Neural progenitor cell (in vitro differentiated cells): ENCODE data around the gene ATXN7L2. TPM values are rescaled to one million over a fixed set of nuclear protein-coding genes. Genes with fewer than 3 reads are reported as not detected.

Source experiments
- DNase-seq: peaks from one replicate; pipeline ENCODE4 v3.0.0-alpha.2; 2016; ENCODE audit warnings: low spot score
- H2AFZ ChIP-seq: fragments of 200-600 bp; sonication (generic); replicated peaks from 2 replicates; pipeline ENCODE4 v1.6.1; 2016; ENCODE audit warnings: antibody characterized with exemption
- H3F3A ChIP-seq: fragments of 200-600 bp; sonication (generic); 2 replicates; pipeline ENCODE4 v1.6.1; 2016; ENCODE audit warnings: antibody characterized with exemption, low read depth
- H3K27ac ChIP-seq: fragments of 200-600 bp; sonication (generic); 2 replicates; pipeline ENCODE4 v1.5.1; 2016; ENCODE audit warnings: mild to moderate bottlenecking
- H3K27me3 ChIP-seq: fragments of 200-600 bp; sonication (generic); 2 replicates; pipeline ENCODE4 v1.6.1; 2016; ENCODE audit warnings: mild to moderate bottlenecking, moderate library complexity
- H3K36me3 ChIP-seq: fragments of 200-600 bp; sonication (generic); 2 replicates; pipeline ENCODE4 v1.5.1; 2016
- H3K4me1 ChIP-seq: fragments of 200-600 bp; sonication (generic); 2 replicates; pipeline ENCODE4 v1.6.1; 2016; ENCODE audit warnings: mixed run types
- H3K4me2 ChIP-seq: fragments of 200-600 bp; sonication (generic); 2 replicates; pipeline ENCODE4 v1.6.1; 2016
- H3K4me3 ChIP-seq: fragments of 200-600 bp; sonication (generic); 2 replicates; pipeline ENCODE4 v1.5.1; 2016
- H3K79me2 ChIP-seq: fragments of 200-600 bp; sonication (generic); 2 replicates; pipeline ENCODE4 v1.6.1; 2016; ENCODE audit warnings: low read depth
- H3K9ac ChIP-seq: fragments of 200-600 bp; sonication (generic); 2 replicates; pipeline ENCODE4 v1.6.1; 2016
- H3K9me3 ChIP-seq: fragments of 200-600 bp; sonication (generic); 2 replicates; pipeline ENCODE4 v1.5.1; 2016; ENCODE audit warnings: low read depth
- H4K20me1 ChIP-seq: fragments of 200-600 bp; sonication (generic); 2 replicates; pipeline ENCODE4 v1.6.1; 2016; ENCODE audit warnings: low read depth
- H3K27ac Mint-ChIP-seq: 3 replicates; pipeline ENCODE4 v1.8.0; 2021; ENCODE audit warnings: mixed read lengths
- H3K27me3 Mint-ChIP-seq: 2 replicates; pipeline ENCODE4 v1.8.0; 2022; ENCODE audit warnings: low read depth, mild to moderate bottlenecking, inconsistent platforms, moderate library complexity, mixed read lengths; ENCODE audit not compliant: insufficient read depth
- H3K36me3 Mint-ChIP-seq: 3 replicates; pipeline ENCODE4 v1.8.0; 2021; ENCODE audit warnings: mixed read lengths
- H3K4me1 Mint-ChIP-seq: 3 replicates; pipeline ENCODE4 v1.8.0; 2021; ENCODE audit warnings: mixed read lengths
- H3K4me3 Mint-ChIP-seq: 3 replicates; pipeline ENCODE4 v1.8.0; 2021; ENCODE audit warnings: mild to moderate bottlenecking, moderate library complexity, mixed read lengths
- H3K9me3 Mint-ChIP-seq: 3 replicates; pipeline ENCODE4 v1.8.0; 2020; ENCODE audit warnings: mixed read lengths
- CTCF ChIP-seq: fragments of 200-600 bp; sonication (generic); IDR thresholded peaks from 2 replicates; pipeline ENCODE4 v1.5.1; 2017; ENCODE audit warnings: antibody characterized with exemption, mild to moderate bottlenecking
- EZH2 ChIP-seq: fragments of 200-600 bp; sonication (generic); IDR thresholded peaks from 2 replicates; pipeline ENCODE4 v1.6.1; 2017; ENCODE audit warnings: antibody characterized with exemption, mild to moderate bottlenecking, moderate library complexity
- EZH2phosphoT487 ChIP-seq: fragments of 200-600 bp; sonication (generic); IDR thresholded peaks from 2 replicates; pipeline ENCODE4 v1.6.1; 2017; ENCODE audit warnings: antibody characterized with exemption
- total RNA-seq: library from RNA; depleted of rRNA; stranded (reverse); fragments of >200 nt; gene quantifications from 2 replicates; pipeline ENCODE4 v1.2.3, GENCODE V29; 2015; ENCODE audit warnings: low replicate concordance

The ATXN7L2 gene
- total RNA-seq, 1 donor from 2014 or later: 6.5 TPM

DNA sequence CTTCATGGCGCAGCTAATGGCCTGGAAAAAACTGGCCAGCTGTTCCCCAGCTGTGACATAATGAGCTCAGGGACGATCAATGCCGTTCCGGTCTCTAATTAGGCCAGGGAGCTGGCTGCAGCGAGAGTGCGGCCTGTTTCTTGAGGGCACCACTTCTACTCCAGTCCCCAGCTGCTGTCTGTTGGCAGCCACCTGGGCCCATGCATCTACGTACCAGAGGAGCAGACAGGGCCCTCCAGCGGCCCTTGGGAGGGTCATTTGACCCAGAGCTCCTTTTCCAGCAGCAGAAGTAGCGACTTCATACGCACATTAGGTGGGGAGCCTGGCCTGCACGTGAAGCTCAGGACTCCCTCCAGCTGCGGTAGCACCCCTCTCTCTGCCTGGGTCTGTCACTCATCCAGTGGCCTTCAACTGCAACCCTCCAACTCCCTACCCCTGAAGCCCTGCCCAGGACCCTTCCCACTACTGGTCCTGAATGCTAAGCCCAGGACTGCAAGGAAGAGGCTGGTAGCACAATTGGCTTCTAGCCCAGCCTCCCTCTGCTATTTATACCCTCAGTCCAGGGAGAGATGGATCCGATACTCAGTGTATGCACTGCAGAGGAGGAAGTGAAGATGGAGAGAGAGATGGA lies 46.9 kb downstream of the ATXN7L2 start:
- no peak overlapping the region for H3K9ac ChIP-seq
- H4K20me1 ChIP-seq: no peaks in the 10 kb centered on the region
- Mint-ChIP-seq H3K4me3 (no peak overlapping the region), H3K36me3 (no peaks in the 10 kb centered on the region), H3K9me3 (no peaks in the 10 kb centered on the region), H3K4me1 (peaks cover 36% of the 10 kb centered on the region), H3K27me3 (peaks cover 9% of the 10 kb centered on the region), H3K27ac (no peak overlapping the region)
- H3K4me3 ChIP-seq: no peak overlapping the region
- no peaks in the 10 kb centered on the region for H3K36me3 ChIP-seq
- H3K27me3 ChIP-seq: no peaks in the 10 kb centered on the region
- H3F3A ChIP-seq: peaks cover 5% of the 10 kb centered on the region
- no peak overlapping the region for H2AFZ ChIP-seq
- H3K4me2 ChIP-seq: peak overlapping the region; percentile 45
- DNase-seq: peak; percentile 57
- H3K9me3 ChIP-seq: no peaks in the 10 kb centered on the region
- no peaks in the 10 kb centered on the region for H3K79me2 ChIP-seq
- TF ChIP-seq EZH2phosphoT487 (no peak), CTCF (no peak), EZH2 (no peak)
- H3K4me1 ChIP-seq: peaks cover 18% of the 10 kb centered on the region
- H3K27ac ChIP-seq: no peak overlapping the region

DNA sequence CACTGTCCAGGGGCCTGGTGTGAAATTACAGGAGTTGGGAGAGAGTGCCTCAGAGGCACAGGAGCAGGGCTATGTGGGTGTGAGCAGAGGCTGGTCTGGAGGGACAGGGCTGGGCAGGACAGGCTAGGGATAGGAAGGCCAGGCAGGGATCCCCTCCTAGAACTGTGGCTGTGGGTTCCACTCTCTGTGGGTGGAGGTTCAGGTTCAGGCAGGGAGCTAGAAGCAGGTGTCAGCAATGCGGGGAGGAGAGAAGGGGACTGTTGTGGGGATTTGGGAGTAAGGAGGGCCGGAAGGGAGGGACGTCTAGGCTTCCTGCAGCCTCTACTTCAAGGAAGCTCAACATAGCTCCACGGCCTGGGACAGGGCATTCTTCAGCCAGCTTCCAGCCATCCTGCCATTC lies 47.7 kb downstream of the ATXN7L2 start:
- TF ChIP-seq EZH2 (no peak), CTCF (no peak), EZH2phosphoT487 (no peak)
- H3K27me3 ChIP-seq: no peaks in the 10 kb centered on the region
- no peak overlapping the region for H3K9ac ChIP-seq
- no peaks in the 10 kb centered on the region for H3K79me2 ChIP-seq
- Mint-ChIP-seq H3K4me3 (no peak overlapping the region), H3K27ac (peak overlapping the region; percentile 19), H3K9me3 (no peaks in the 10 kb centered on the region), H3K36me3 (no peaks in the 10 kb centered on the region), H3K4me1 (peaks cover 42% of the 10 kb centered on the region), H3K27me3 (peaks cover 7% of the 10 kb centered on the region)
- no peak overlapping the region for H3K4me2 ChIP-seq
- no peak overlapping the region for H3K27ac ChIP-seq
- no peaks in the 10 kb centered on the region for H4K20me1 ChIP-seq
- H3K4me1 ChIP-seq: peaks cover 26% of the 10 kb centered on the region
- H3K36me3 ChIP-seq: no peaks in the 10 kb centered on the region
- DNase-seq: no peak
- H3K9me3 ChIP-seq: no peaks in the 10 kb centered on the region
- H2AFZ ChIP-seq: no peak overlapping the region
- H3K4me3 ChIP-seq: no peak overlapping the region
- peaks cover 5% of the 10 kb centered on the region for H3F3A ChIP-seq

- Mint-ChIP-seq H3K27me3 (peaks cover 7% of the 10 kb centered on the region), H3K36me3 (no peaks in the 10 kb centered on the region), H3K4me1 (peaks cover 45% of the 10 kb centered on the region), H3K9me3 (no peaks in the 10 kb centered on the region), H3K4me3 (no peak overlapping the region), H3K27ac (peak overlapping the region; percentile 57)
- Histone ChIP-seq H3K4me3 (no peak overlapping the region), H3K27ac (no peak overlapping the region), H3K4me1 (peaks cover 26% of the 10 kb centered on the region), H3F3A (peaks cover 5% of the 10 kb centered on the region), H2AFZ (peak overlapping the region; percentile 10), H3K4me2 (no peak overlapping the region), H3K9me3 (no peaks in the 10 kb centered on the region), H3K9ac (no peak overlapping the region), H3K79me2 (no peaks in the 10 kb centered on the region), H4K20me1 (no peaks in the 10 kb centered on the region), H3K36me3 (no peaks in the 10 kb centered on the region), H3K27me3 (no peaks in the 10 kb centered on the region)
- TF ChIP-seq EZH2phosphoT487 (no peak), EZH2 (no peak), CTCF (no peak)
- DNase-seq: no peak
These were observed 48.2 kb downstream of the ATXN7L2 start for GRCh38 chr1:109531826-109532364.
